A549 (cell line): ENCODE data around the gene MEAF6.

Experiments
- ESRRA ChIP-seq: fragments of 150-350 bp; IDR thresholded peaks from 2 replicates; pipeline ENCODE4 v1.6.1; 2014; ENCODE audit warnings: mild to moderate bottlenecking, low read length, borderline replicate concordance
- RAD21 ChIP-seq, 2 experiments: fragments of >200 bp in 1 of 2; sonication (Bioruptor Twin) in 1 of 2; formaldehyde crosslinking in 1 of 2; IDR thresholded peaks in 1 of 2; conservative IDR thresholded peaks in 1 of 2; 2 replicates in 1 of 2; 3 replicates in 1 of 2; pipeline ENCODE4 v1.6.1; 2012 to 2018; ENCODE audit warnings: inconsistent platforms in 1 of 2
- TF ChIP-seq, protein P1 (sequence below): fragments of >200 bp; sonication (Bioruptor Twin); formaldehyde crosslinking; IDR thresholded peaks from 3 replicates; pipeline ENCODE4 v1.5.1; 2016
- TF ChIP-seq, protein P2 (sequence below): IDR thresholded peaks from 2 replicates; pipeline ENCODE4 v1.6.1; 2012

DNA sequence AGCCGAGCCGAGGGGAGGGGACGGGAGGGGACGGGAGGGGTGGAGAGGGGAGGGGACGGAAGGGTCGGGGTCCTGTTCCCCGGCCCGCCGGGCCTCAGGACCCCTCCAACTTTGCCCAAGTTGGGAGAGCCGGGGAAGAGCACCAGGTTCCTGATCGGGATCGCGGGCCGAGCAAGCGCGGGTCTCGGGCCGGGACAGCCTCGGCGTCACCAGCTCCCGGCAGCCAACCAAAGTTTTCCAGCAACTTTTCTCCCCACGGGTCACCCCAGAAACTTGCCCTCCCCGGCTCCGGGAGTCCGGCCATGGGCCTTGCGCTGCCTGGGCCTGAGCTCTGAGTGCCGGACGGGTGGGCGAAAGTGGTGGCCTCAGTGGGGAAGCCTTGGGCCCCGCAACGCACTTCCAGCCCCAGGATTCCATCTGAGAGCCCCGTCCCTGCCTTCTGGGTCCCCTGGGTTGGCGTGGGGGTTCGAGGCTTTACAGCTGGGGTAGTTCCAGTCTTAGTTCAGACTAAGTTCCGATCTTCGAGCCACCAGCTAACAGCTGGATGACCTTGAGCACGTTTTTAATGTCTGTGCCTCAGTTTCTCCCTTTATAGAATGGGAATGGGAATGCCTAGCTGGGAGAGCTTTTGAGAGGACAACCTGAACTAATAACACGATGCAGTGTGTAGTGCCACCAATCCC, 39.7 kb downstream of the MEAF6 start:
- TF ChIP-seq RAD21 (conservative IDR thresholded peaks at IDR 0.05 in 1 of 2, IDR thresholded peaks at IDR 0.05 in 1 of 2) (no peak), ESRRA (no peak)
- TF ChIP-seq, protein P1, sequence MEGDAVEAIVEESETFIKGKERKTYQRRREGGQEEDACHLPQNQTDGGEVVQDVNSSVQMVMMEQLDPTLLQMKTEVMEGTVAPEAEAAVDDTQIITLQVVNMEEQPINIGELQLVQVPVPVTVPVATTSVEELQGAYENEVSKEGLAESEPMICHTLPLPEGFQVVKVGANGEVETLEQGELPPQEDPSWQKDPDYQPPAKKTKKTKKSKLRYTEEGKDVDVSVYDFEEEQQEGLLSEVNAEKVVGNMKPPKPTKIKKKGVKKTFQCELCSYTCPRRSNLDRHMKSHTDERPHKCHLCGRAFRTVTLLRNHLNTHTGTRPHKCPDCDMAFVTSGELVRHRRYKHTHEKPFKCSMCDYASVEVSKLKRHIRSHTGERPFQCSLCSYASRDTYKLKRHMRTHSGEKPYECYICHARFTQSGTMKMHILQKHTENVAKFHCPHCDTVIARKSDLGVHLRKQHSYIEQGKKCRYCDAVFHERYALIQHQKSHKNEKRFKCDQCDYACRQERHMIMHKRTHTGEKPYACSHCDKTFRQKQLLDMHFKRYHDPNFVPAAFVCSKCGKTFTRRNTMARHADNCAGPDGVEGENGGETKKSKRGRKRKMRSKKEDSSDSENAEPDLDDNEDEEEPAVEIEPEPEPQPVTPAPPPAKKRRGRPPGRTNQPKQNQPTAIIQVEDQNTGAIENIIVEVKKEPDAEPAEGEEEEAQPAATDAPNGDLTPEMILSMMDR: no peak
- TF ChIP-seq, protein P2, sequence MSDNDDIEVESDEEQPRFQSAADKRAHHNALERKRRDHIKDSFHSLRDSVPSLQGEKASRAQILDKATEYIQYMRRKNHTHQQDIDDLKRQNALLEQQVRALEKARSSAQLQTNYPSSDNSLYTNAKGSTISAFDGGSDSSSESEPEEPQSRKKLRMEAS: 0 out of 2 replicates have a peak, but pooled peaks have one; percentile 21
